ENCODE data around the gene CALCB.

Gene CALCB

DNA sequence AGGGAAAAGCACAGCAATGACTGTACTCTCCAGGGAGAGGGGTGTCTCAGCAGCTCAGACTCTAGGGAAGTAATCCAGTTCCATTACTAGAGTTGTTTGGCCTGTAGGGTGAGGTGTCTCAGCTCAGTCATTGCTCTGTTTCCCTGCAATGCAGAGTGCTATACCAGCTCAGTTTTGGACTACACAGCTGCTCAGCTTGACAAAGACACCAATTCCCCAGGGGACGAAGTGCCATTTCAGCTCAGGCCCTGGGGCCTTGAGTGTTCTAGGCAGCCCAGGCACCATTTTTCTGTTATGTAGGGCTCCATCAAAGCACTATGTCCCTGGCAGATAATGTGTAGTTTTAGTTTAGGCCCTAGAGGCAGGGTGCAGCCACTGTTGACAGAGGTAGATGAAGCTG lies 18.2 kb downstream of the CALCB start:
- no peaks in the 10 kb centered on the region for H3K4me1 ChIP-seq (ENCODE audit: control insufficient read depth, insufficient read depth, low read length)
- H3K9ac ChIP-seq (ENCODE audit: low read length) = no peak overlapping the region
- H3K4me3 ChIP-seq (ENCODE audit: low read length) = no peak overlapping the region
- no peaks in the 10 kb centered on the region for H3K27me3 ChIP-seq (ENCODE audit: control insufficient read depth, insufficient read depth, low read length)
- no peaks in the 10 kb centered on the region for H3K9me3 ChIP-seq (ENCODE audit: control insufficient read depth, low read length)
- no peaks in the 10 kb centered on the region for H3K36me3 ChIP-seq (ENCODE audit: control insufficient read depth, insufficient read depth, low read length)

DNA sequence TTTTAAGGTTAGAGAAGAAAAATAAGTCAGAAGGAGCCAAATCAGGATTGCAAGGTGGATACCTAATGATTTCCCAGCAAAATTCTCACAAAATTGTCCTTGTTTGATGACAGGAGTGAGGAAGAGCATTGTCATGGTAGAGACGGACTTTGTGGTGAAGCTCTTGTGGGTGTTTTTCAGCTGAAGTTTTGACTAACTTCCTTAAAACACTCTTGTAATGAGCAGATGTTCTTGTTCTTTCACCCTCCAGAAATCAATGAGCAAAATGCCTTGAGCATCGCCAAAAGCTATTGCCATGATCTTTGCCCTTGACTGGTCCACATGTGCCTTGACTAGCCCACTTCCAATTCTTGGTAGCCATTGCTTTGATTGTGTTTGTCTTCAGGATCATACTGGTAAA lies 20.0 kb downstream of the CALCB start:
- no peaks in the 10 kb centered on the region for H3K4me1 ChIP-seq (ENCODE audit: control insufficient read depth, insufficient read depth, low read length)
- no peak overlapping the region for H3K9ac ChIP-seq (ENCODE audit: low read length)
- no peaks in the 10 kb centered on the region for H3K27me3 ChIP-seq (ENCODE audit: control insufficient read depth, insufficient read depth, low read length)

DNA sequence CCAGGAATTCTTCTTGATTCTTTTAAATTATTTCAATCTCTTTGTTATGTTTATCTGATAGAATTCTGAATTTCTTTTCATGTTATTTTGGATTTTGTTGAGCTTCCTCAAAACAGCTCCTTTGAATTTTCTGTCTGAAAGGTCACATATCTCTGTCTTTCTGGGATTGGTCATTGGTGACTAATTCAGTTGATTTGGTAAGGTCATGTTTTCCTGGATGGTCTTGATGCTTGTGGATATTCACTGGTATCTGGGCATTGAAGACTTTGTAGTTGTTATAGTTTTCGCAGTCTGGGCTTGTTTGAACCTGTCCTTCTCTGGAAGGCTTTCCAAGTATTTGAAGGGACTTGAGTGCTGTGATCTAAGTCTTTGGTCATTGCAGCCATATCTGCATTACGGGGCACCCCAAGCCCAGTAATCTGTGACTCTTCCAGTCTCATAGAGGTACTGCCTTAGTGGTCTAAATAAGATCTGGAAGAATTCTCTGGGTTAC lies 22.4 kb downstream of the CALCB start:
- no peaks in the 10 kb centered on the region for H3K9me3 ChIP-seq (ENCODE audit: control insufficient read depth, low read length)

More for the DNA sequence above, 20.0 kb downstream of the CALCB start:
- Histone ChIP-seq H3K36me3 (ENCODE audit: control insufficient read depth, insufficient read depth, low read length) (no peaks in the 10 kb centered on the region), H3K4me3 (ENCODE audit: low read length) (no peak overlapping the region), H3K9me3 (ENCODE audit: control insufficient read depth, low read length) (no peaks in the 10 kb centered on the region)

DNA sequence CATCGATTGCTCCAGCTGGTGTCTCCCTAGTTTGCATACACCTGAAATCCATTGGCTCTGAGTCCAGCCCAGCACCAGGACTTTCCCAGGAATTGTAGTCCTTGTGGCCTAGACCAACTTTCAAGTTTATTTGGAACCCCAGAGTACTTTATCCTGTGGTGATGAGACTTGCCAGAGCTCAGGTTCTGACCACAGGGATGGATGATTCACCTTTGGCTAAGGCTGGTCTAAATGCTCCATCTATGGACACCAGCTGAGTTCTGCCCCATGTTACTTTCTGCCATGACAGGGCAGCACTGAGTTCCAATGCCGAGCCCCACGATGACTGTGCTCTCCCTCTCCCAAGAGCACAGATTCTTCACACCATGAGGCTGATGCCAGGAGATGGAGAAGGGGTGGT lies 24.0 kb downstream of the CALCB start:
- H3K27me3 ChIP-seq (ENCODE audit: control insufficient read depth, insufficient read depth, low read length) = no peaks in the 10 kb centered on the region
- H3K4me1 ChIP-seq (ENCODE audit: control insufficient read depth, insufficient read depth, low read length) = no peaks in the 10 kb centered on the region
- H3K36me3 ChIP-seq (ENCODE audit: control insufficient read depth, insufficient read depth, low read length) = no peaks in the 10 kb centered on the region
- H3K9ac ChIP-seq (ENCODE audit: low read length) = no peak overlapping the region
- no peaks in the 10 kb centered on the region for H3K9me3 ChIP-seq (ENCODE audit: control insufficient read depth, low read length)
- no peak overlapping the region for H3K4me3 ChIP-seq (ENCODE audit: low read length)

More for the DNA sequence above, 22.4 kb downstream of the CALCB start:
- no peaks in the 10 kb centered on the region for H3K4me1 ChIP-seq (ENCODE audit: control insufficient read depth, insufficient read depth, low read length)
- no peaks in the 10 kb centered on the region for H3K36me3 ChIP-seq (ENCODE audit: control insufficient read depth, insufficient read depth, low read length)
- H3K9ac ChIP-seq (ENCODE audit: low read length) = no peak overlapping the region
- H3K4me3 ChIP-seq (ENCODE audit: low read length) = no peak overlapping the region
- no peaks in the 10 kb centered on the region for H3K27me3 ChIP-seq (ENCODE audit: control insufficient read depth, insufficient read depth, low read length)

GRCh38 chr11:15099267-15099666 lies 25.9 kb downstream of the CALCB start:
- H3K4me3 ChIP-seq (ENCODE audit: low read length) = no peak overlapping the region
- H3K4me1 ChIP-seq (ENCODE audit: control insufficient read depth, insufficient read depth, low read length) = no peaks in the 10 kb centered on the region
- no peaks in the 10 kb centered on the region for H3K36me3 ChIP-seq (ENCODE audit: control insufficient read depth, insufficient read depth, low read length)
- H3K9me3 ChIP-seq (ENCODE audit: control insufficient read depth, low read length) = no peaks in the 10 kb centered on the region
- H3K27me3 ChIP-seq (ENCODE audit: control insufficient read depth, insufficient read depth, low read length) = no peaks in the 10 kb centered on the region
- H3K9ac ChIP-seq (ENCODE audit: low read length) = no peak overlapping the region

DNA sequence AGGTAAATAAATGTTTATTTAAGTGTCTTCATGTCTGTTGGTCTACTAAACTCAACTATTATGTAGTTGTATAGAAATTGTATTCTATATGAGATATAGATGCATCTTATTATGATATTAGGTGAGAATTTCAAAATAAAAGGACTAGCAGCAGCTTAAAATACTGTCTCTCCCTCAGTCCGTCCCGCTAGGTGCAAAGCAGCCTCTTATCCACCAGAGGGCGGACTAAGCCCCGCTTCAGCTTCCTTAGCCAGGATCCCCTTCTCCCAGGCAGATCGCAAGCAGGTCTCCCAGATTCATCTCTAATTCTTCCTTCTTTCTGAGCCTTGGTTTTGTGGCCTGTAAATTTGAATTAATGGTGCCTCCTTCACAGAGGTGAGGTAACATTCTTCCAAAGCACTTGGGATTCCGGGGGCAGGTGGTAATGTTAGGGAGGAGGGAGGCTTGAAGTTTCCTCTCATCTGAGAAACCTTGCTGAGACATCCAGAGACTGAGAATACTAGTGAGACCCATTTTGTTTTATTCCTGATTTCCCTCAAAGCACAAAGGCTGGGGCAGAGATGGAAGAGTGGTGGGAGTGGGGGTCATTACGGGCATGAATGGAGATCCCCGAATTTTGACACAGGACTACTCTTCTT lies 27.8 kb downstream of the CALCB start:
- Histone ChIP-seq H3K4me1 (ENCODE audit: control insufficient read depth, insufficient read depth, low read length) (no peaks in the 10 kb centered on the region), H3K36me3 (ENCODE audit: control insufficient read depth, insufficient read depth, low read length) (no peaks in the 10 kb centered on the region), H3K4me3 (ENCODE audit: low read length) (no peak overlapping the region), H3K27me3 (ENCODE audit: control insufficient read depth, insufficient read depth, low read length) (no peaks in the 10 kb centered on the region), H3K9me3 (ENCODE audit: control insufficient read depth, low read length) (no peaks in the 10 kb centered on the region), H3K9ac (ENCODE audit: low read length) (no peak overlapping the region)

DNA sequence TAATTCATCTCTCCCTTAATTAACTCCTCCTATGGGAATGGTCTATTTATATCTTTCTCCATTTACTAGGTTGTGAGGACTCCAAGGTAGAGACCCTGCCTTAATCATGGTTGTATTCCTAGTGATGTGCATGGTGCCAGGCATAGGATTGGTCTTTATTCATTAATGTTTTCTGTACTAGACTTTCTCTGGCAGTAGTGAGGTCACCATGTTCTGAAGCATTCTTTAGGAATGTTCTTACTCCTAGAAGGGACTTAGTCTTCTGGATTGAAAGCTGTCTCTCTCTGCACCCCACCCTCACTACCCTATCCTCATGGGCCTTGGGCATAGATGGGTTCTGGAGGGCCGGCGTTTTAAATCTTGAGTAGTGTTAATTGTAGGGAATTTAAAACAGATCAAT lies 30.8 kb downstream of the CALCB start:
- H3K9ac ChIP-seq (ENCODE audit: low read length) = no peak overlapping the region
- peaks cover 5% of the 10 kb centered on the region for H3K4me1 ChIP-seq (ENCODE audit: control insufficient read depth, insufficient read depth, low read length)
- H3K27me3 ChIP-seq (ENCODE audit: control insufficient read depth, insufficient read depth, low read length) = no peaks in the 10 kb centered on the region
- no peaks in the 10 kb centered on the region for H3K36me3 ChIP-seq (ENCODE audit: control insufficient read depth, insufficient read depth, low read length)
- no peak overlapping the region for H3K4me3 ChIP-seq (ENCODE audit: low read length)
- no peaks in the 10 kb centered on the region for H3K9me3 ChIP-seq (ENCODE audit: control insufficient read depth, low read length)

GRCh38 chr11:15106201-15106965 lies 33.0 kb downstream of the CALCB start:
- Histone ChIP-seq H3K36me3 (ENCODE audit: control insufficient read depth, insufficient read depth, low read length) (no peaks in the 10 kb centered on the region), H3K4me3 (ENCODE audit: low read length) (no peak overlapping the region), H3K9ac (ENCODE audit: low read length) (no peak overlapping the region), H3K9me3 (ENCODE audit: control insufficient read depth, low read length) (no peaks in the 10 kb centered on the region), H3K27me3 (ENCODE audit: control insufficient read depth, insufficient read depth, low read length) (no peaks in the 10 kb centered on the region), H3K4me1 (ENCODE audit: control insufficient read depth, insufficient read depth, low read length) (peaks cover 5% of the 10 kb centered on the region)

DNA sequence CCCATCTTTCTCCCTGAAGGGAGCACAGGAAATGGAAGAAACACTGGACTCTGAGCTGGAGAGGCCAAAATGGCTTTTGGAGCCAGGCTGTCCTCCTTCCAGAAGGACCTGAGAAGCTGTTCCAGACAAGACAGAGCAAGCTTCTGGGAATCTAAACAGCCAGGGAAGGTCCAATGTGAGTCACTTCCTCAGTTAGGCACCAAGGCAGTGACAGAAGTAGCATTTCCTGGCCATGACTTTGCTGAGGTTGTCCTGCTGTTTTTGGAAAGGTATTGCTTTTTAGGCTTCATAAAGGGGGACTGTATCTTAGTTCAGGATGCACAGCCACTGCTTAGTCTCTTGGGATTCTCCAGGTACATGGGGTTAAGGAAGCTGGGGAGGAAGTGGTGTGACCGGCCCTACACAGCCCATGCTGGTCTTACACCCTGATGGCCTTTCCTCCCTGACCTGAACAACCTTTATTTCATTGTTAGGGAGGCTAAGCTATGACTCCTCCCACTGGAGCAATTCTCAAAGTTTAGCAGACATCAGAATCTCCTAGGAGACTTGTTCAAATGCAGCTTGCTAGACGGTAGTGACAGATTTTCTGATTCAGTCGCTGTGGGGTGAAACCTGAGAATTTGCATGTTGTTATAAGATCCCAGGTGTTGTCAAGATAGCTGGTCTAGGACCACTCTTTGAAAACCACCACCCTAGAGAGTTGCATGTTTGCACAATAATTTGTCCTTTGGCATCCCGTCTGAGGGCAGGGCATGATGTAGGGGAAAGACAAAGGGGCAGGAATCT lies 34.5 kb downstream of the CALCB start:
- peaks cover 5% of the 10 kb centered on the region for H3K4me1 ChIP-seq (ENCODE audit: control insufficient read depth, insufficient read depth, low read length)
- no peaks in the 10 kb centered on the region for H3K36me3 ChIP-seq (ENCODE audit: control insufficient read depth, insufficient read depth, low read length)
- no peak overlapping the region for H3K4me3 ChIP-seq (ENCODE audit: low read length)
- H3K9ac ChIP-seq (ENCODE audit: low read length) = no peak overlapping the region
- H3K9me3 ChIP-seq (ENCODE audit: control insufficient read depth, low read length) = no peaks in the 10 kb centered on the region
- no peaks in the 10 kb centered on the region for H3K27me3 ChIP-seq (ENCODE audit: control insufficient read depth, insufficient read depth, low read length)

GRCh38 chr11:15108592-15109130 lies 35.3 kb downstream of the CALCB start:
- no peaks in the 10 kb centered on the region for H3K9me3 ChIP-seq (ENCODE audit: control insufficient read depth, low read length)
- H3K4me1 ChIP-seq (ENCODE audit: control insufficient read depth, insufficient read depth, low read length) = peaks cover 10% of the 10 kb centered on the region
- no peaks in the 10 kb centered on the region for H3K36me3 ChIP-seq (ENCODE audit: control insufficient read depth, insufficient read depth, low read length)
- no peak overlapping the region for H3K4me3 ChIP-seq (ENCODE audit: low read length)
- H3K27me3 ChIP-seq (ENCODE audit: control insufficient read depth, insufficient read depth, low read length) = peaks cover 5% of the 10 kb centered on the region
- no peak overlapping the region for H3K9ac ChIP-seq (ENCODE audit: low read length)

- Histone ChIP-seq H3K4me3 (ENCODE audit: low read length) (no peak overlapping the region), H3K36me3 (ENCODE audit: control insufficient read depth, insufficient read depth, low read length) (no peaks in the 10 kb centered on the region), H3K9me3 (ENCODE audit: control insufficient read depth, low read length) (no peaks in the 10 kb centered on the region), H3K9ac (ENCODE audit: low read length) (no peak overlapping the region), H3K27me3 (ENCODE audit: control insufficient read depth, insufficient read depth, low read length) (peaks cover 13% of the 10 kb centered on the region), H3K4me1 (ENCODE audit: control insufficient read depth, insufficient read depth, low read length) (peaks cover 11% of the 10 kb centered on the region)
Measured at GRCh38 chr11:15109602-15110001, 36.2 kb downstream of the CALCB start.

- H3K9me3 ChIP-seq (ENCODE audit: control insufficient read depth, low read length) = no peaks in the 10 kb centered on the region
- H3K36me3 ChIP-seq (ENCODE audit: control insufficient read depth, insufficient read depth, low read length) = no peaks in the 10 kb centered on the region
- H3K9ac ChIP-seq (ENCODE audit: low read length) = no peak overlapping the region
- H3K27me3 ChIP-seq (ENCODE audit: control insufficient read depth, insufficient read depth, low read length) = peaks cover 27% of the 10 kb centered on the region
- no peak overlapping the region for H3K4me3 ChIP-seq (ENCODE audit: low read length)
- H3K4me1 ChIP-seq (ENCODE audit: control insufficient read depth, insufficient read depth, low read length) = peaks cover 11% of the 10 kb centered on the region
Measured at GRCh38 chr11:15111215-15111614, 37.8 kb downstream of the CALCB start.
